H4 (cell line): ENCODE data around the gene KDELR3. TPM values are rescaled to one million over a fixed set of nuclear protein-coding genes. Genes with fewer than 3 reads are reported as not detected.

Experiments used
- DNase-seq: peaks from one replicate; pipeline ENCODE4 v3.0.0-alpha.2; 2015; ENCODE audit warnings: low spot score
- total RNA-seq: library from RNA; depleted of rRNA; stranded (reverse); fragments of >200 nt; shearing (Covaris generic); gene quantifications from 2 replicates; pipeline ENCODE4 v1.2.3, GENCODE V29; 2014

KDELR3 gene
- total RNA-seq, 1 experiment from 2014 or later = 72.8 TPM

DNA sequence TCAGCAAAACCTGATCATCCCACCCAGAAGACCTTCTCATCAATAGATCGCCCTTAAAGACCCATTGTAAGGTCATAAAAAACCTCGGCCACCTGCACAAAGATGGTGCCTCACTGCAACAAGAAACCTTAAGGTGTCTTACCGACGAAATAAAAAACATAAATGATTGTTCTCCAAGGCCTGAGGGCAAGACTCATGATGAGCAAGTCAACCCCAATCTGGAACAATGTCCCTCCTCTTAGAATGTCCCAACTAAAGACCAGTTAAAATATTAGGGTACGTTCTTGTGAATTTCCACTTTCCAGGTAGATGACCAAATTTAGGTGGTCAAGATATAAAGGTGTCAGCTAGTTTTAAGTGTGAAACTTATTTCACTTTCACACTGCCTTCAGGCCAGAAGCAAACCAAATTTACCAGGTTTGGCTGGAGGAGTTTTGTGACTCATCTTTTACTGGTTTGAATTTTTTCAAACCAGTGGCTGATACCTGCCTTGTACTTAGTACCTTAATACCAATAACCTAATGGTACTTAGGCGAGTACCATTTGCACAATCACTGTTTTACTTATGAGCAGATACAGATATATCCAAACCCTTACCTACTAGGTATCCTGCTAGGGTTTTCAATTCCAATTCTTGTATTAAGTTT, 14.9 kb downstream of the KDELR3 start:
- no peak for DNase-seq

DNA sequence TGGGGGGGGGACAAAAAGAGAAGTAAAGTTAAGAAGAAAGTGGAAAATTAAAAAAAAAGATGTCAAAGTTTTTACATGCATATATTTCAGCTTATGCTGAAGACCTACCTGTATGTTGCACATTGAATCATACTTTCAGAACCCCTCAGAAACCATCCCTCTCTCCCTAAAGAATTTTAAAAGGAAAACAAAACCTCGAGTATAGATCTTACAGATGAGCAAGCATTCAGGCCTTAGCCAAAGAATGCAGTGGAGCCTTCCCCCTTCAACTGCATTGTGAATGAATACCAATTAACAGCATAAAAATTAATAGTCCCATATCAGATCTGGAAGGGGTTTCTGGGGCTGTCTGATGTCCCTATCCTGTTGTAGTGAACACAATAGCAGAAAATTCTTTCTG, 16.3 kb downstream of the KDELR3 start:
- no peak for DNase-seq

DNA sequence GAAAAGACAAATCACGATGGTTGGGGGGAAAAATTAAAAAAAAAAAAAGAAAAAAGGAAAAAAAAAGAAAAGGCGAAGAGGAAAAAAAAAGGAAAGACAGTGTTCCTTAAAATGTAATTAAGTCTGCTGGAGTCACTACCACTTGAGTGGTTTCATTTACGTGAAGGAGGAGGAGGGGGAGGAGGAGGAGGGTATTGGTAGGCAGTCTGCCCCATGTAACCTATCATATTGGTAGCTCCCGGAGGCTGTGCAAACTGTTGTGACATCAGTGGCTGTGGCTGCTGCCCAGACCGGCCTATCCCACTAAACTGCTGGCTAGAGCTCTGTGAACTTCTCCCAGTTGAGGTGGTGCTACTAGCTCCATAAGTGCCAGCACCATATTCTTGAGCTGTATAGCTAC, 17.9 kb downstream of the KDELR3 start:
- no peak for DNase-seq

DNA sequence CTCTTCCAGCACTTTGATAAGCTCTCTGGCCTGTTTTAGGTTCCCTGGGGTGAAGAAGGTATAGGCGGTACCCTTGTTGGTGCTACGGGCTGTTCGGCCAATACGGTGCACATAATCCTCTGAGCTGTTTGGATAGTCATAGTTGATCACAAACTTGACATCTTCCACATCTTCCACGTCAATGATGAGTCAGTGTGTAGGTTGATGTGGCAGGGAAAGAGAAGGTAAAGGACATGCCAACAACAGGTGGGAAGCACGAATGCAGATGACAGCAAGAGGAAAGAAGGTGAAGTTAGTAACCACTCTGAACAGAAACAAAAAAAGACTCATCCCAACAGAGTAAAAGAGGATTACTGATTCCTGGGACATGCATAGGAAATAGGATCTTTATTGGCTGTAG, 20.1 kb downstream of the KDELR3 start:
- DNase-seq = no peak

DNA sequence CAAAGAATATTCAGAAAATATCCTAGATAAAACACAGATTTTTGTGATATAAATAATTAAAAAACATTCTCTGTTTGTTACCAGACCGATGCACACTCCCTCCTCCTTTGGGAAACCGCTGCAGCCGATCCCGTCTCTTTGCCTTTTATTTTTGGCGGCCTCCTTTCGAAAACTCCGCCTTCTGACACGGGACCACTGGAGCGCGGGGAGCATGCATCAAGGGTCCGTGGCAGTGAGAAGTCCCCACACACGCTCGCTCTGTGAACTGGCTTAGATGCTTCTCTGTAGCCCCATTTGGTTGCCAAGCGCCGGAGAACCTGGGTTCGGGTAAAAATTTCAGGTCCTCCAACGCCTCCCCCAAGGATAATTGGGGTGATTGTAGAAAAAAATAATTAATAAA, 21.2 kb downstream of the KDELR3 start:
- DNase-seq = no peak

DNA sequence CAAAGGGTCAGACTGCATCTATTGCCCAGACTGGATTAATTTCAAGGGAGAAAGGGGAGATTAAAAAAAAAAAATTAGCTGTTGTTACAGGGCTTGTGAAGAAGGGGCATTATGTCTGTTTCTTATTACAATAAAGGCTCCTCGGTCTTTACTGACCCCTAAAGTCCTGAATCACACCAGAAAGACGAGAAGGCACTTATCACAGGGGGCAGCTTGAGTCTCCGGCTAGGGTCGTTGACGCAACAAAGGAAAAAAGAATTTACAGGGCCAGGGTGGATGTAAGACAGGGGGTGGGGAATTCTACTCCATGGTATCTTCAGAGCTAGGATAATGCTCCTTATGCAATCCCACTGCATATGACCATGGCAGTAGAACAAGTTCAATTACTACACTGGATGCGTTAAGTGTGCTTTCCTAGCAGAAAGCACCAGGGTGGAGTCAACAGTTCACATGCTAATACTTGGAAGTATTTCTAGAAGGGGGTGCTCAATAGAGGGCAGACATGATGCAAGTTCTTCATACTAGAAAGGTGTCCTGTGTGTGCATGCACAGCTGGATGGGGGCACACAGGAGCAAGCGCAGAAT, 21.8 kb downstream of the KDELR3 start:
- DNase-seq = no peak

DNA sequence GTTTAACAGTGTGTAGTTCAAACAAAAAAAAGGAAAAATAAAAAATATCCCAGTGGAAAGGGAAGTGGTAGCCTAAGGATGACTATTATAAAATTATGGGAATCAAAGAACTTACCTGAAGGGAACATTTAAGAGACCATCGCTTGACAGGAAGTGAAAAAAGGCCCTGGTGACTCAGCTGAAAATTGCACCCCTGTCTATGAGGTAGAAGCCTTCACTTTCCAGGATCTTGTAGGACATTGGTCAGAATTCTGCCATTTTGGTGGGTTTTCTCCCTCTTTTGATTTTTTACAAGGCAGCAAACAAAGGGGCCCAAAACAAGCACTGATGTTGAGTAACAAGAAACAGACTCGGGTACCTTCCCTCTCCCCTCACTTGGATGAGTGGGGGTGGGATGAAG, 22.6 kb downstream of the KDELR3 start:
- DNase-seq = no peak

DNA sequence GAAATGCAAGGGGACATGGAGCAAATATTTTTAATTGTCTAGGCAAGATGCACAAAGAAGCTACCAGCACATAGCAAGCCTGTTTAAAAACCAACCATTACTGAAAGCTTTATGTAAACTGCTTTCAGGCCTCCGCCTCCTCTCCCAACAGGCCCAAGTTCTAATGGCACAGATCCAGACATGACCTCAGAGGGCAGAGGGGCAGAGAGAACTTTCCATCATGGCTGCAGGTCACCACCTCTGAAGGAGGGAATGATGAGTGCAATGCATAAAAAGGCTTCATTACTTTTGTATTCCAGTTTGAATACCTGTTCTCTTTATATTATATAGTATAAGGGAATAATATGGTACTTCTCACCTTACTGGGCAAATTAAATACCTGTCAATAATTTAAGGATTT, 23.0 kb downstream of the KDELR3 start:
- DNase-seq = peak; percentile 58

DNA sequence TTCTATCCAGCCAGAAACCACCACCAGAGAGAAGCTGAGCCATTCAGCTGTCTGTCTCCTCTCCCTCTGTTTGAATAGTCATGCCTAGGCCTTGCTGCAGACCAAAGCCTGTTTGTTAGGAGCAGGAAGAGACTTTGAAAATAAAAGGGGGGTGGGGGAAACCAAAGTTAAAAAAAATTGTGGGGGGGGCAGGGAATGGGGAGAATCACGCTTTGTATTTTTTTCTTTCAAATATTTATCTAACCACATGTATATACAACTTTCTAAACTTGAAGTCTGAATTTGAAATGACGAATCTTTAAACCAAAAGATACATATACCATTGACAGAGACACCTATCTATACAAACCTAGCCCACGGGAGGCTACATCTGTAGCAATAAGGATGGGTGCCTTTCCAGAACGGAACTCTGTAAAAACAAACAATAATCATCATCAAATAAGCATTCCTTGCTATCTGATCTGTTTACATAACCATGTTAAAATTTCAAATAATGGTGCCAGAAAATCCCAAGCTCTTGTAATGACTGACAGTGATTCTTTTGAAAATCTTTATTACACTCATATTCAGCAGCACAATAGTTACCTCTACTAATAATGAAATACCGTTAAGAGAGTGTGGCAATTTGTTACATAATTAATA, 23.9 kb downstream of the KDELR3 start:
- no peak for DNase-seq

DNA sequence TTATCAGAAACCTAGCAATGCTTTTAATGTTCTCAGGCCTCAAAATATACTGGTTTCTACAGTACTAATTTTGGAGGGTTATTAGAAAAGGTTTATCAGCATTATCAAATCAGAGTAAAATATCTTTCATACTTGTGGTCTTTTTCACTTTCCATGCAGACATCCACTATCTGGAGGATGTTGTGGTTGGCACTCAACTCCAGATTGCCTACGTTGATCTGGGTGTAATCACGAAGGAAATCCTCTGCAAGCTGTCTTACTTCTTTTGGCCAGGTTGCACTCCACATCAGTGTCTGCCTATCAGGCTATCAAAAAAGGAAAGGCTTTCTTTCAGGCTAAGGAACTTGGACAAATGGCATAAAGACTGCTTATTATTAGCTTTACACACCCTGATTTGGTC, 26.6 kb downstream of the KDELR3 start:
- DNase-seq = no peak

DNA sequence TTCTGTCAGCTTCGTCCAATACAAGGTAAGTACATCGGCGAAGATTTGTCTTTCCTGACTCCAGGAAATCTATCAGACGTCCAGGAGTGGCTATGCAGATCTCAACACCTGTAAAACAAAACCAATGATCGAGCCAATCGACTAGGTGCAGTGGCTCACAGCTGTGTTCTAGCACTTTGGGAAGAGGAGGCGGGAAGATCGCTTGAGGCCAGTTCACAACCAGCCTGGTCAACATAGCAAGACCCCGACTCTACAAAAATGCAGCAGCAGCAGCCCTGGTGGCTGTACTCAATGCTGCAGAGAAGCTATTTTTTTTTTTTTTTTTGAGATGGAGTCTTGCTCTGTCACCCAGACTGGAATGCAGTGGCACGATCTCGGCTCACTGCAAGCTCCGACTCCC, 27.0 kb downstream of the KDELR3 start:
- no peak for DNase-seq

DNA sequence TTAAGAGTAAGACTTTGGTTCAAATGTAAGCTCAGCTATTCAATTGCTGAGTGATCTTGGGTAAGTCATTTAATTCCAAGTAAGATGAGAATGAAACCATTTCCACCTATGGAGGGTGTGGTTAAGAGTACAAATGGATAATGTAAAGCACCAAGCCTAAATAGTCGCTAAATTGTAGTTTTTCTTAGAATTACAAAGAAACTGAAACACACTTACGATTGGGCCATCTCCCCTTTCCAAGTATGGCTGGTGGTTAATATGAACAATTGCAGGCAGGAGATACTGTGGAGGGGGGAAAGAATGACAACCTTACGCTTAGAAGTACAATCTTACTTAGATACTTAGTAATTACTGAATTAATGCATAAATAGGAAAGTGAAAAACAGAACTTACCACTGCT, 30.0 kb downstream of the KDELR3 start:
- DNase-seq = no peak

DNA sequence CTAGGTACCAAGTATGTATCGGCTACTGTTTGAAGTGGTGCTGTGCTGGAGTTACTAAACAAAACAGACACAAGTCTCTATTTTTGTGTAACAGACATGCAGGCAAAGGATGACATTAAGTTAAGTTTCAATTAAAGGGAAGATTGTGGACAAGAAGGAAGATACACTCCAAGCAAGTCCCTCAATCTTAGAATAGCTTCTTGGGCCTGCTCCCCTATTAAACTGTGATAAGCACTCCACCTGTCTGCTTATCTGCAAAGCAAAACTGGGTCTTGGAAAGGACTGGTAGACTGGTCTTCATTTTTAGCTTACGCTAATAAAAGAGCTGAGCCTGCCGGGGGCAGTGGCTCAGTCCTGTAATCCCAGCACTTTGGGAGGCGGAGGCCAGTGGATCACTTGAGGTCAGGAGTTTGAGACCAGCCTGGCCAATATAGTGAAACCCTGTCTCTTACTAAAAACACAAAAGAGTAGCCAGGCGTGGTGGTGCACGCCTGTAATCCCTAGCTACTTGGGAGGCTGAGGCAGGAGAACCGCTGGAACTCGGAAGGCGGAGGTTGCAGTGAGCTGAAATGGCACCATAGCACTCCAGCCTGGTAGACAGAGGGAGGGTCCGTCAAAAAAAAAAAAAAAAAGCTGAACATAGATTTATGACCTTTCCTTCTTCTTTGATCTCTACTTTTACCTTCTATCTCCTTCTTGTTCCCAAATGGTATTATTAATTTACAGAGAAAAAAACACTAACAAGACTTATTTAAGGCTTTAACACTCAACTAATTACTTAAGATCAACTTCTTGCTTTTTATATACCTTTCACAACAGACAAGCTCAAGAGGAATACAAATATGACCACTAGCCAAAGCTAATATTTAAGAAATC, 34.1 kb downstream of the KDELR3 start:
- no peak for DNase-seq

DNA sequence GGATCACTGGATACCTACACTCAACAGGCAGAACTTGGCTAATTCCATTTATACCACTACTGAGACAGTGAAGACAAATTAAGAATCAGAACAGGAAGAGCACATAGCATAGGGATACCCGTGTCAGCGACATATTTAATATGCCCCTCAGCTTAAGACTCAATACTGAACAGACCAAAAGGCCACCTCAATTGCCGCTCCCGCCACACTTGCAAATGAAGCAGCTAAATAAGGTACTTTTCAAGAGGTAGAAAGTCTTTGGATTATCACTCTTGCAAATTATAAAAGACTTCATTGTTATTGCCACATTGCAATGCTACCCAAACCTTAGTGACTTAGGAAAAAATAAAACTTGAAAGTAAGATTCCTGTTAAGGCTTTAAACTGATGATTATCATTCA, 35.1 kb downstream of the KDELR3 start:
- DNase-seq = no peak

DNA sequence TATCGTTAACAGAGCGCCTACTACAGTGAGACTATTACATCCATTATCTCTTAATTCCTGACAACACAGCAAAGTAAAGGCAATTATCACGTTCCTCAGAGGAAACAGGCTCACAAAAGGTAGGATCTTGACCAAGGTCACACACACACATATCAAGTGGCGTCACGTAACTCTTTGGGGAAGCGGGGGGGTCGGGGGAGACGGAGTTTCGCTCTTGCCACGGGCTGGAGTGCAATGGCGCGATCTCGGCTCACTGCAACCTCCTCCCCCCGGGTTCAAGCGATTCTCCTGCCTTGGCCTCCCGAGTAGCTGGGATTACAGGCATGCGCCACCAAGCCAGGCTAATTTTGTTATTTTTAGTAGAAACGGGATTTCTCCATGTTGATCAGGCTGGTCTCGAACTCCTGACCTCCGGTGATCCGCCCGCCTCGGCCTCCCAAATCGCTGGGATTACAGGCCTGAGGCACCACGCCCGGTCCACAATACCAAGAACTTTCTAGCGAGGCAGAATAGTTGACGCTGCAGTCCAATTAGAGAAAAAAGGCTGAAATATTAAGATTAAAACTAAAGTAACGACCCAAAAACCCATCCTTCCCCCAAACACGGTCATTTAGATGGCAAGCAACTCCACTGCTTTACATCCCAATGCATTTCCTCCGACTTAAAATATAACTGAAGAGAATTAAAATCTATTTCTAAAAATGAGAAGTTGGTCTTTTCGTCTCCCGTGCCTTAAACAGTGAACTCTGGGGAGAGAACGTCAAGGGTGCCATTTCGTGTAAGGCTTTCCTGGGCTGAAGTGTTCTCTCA, 37.0 kb downstream of the KDELR3 start:
- DNase-seq = peak; percentile 45

DNA sequence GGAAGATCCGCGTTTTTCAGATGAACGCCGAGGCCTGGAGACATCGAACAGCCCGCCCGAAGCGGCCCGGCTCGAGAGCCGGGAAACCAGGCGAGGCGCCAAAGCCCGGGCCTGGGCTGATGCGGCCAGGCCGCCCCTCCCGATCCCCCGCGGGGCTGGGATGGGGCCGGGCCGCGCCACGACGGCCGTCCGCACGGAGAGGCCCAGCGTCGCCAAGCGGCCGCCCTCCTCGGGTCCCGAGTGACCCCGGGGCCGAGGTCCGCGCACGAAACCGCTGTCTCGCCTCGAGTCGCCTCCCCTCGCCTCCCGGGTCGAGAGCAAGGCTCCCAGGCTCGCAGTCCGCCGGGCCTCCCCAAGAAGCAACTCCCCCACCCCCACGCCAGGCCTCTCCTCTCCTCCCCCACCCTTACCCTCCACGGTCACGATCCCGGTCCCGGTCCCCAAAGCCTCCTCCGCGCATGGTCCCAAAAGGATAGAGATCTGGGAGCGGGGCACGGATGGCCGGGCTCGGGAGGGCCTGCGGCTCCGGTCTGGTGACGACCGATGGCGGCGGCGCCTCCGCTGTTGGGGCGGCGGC, 37.7 kb downstream of the KDELR3 start:
- DNase-seq = no peak

DNA sequence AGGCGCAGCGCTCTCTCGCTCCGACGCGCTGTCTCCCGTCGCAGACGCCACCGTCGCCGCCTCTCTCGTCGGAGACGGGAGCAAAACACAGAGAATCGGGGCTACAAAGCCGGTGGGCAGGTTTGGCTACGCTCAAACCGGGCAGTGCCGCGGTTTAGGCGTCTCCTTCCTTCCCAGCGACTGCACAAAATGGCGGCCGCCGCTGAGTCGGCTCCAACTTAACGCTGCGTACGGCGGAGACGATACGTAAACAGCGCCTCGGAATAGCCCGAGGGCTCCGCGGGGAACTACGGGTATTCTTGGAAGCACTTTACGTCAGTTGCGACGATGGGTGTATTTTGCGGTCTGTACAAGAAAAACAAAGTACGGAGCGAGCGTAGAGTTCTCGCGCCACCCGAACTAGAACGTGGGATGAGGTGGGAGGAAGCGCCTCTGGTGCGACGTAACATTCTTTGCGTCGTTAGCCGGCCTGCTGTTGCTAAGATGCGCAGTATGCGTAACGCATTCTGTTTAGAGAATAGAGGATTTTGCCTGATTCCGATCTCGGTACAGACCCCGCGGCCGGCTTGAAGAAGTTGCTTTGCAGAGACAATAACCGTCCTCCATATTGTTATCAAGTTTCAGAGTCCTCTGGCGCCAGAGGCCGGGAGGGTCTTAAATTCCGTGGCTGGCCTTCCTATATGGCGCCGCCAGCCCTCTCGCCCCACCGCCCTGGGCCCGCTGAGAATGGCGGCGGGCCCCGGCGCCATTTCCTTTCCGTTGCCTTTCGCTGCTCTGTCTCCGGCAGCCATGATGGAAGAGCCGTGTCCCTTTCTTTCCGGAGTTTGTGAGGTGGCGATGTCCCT, 38.4 kb downstream of the KDELR3 start, which contains the start of gene DDX17:
DDX17 (minus strand) TSS at position 194 of the 845 bp plus-strand sequence.
- DNase-seq = peak; percentile 97

DNA sequence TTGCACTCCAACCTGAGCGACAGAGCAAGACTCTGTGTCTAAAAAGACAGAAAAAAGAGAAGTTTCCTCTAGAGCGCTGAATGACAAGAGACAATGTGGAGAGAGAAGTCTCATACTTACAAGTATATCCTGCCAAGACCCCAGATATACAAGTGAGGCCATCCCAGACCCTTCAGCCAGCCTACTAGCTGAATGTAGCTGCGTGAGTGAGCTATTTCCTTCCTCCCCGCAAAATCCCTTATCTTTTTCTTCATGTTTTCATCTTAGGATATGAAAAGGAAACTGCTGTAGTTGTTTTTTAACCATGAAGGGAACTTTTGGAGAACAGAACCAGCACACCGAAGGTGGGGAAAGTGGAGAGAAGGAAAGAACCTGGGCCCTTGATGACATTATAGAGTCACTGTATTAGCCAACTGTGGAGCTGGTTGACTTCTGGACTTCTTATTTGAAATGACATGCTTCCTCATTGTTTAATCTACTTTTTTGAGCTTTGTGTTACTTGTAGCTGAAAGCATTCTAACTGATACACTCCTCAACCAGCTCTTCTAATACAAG, 42.6 kb downstream of the KDELR3 start:
- no peak for DNase-seq

DNA sequence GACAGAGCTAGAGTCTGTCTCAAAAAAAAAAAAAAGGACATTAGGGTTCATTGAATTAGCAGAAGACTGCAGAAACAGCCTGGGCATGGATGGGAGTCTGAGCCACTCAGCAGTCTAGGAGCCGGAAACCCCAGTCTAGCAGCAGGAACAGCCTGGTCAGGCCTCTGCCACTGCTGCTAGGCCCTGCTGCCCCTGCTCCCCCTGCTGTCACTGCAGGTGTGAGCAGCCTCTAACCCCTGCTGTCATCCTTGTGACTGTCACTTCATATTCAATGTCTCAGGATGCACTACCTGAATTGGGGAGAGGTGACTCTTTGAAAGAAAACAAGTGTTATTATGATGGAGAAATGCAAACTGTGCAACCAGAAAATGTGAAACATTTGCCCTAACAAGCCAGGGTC, 45.2 kb downstream of the KDELR3 start:
- no peak for DNase-seq

DNA sequence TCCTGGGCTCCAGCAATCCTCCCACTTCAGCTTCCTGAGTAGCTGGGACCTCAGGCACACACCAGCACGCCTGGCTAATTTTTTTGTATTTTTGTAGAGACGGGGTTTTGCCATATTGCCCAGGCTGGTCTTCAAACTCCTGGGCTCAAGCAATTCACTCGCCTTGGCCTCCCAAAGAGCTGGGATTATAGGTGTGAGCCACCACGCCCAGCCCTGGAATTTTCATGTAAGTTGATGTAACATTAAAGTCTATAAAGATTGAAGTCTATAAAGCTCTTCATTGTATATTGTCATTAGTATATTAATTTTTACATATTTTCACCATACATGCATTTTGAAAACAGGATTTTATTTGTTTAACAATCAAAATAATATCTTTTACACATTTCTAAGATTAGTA, 50.7 kb downstream of the KDELR3 start:
- DNase-seq = no peak
